MM.1S (cell line): Measurements from ENCODE around the gene PPP6R2.

Experiments used
- DNase-seq: peaks from one replicate; pipeline ENCODE4 v3.0.0-alpha.2; 2015
- H2AFZ ChIP-seq: fragments of 300-600 bp; sonication (generic); 2 replicates; pipeline ENCODE4 v1.6.0; 2016; ENCODE audit warnings: antibody characterized with exemption, low read length
- H3F3A ChIP-seq: fragments of 300-600 bp; sonication (generic); 2 replicates; pipeline ENCODE4 v1.6.1; 2016; ENCODE audit warnings: mild to moderate bottlenecking, antibody characterized with exemption, low read length, moderate library complexity, mixed read lengths; ENCODE audit not compliant: insufficient read depth
- H3K27ac ChIP-seq: fragments of 300-600 bp; sonication (generic); 2 replicates; pipeline ENCODE4 v1.5.1; 2016; ENCODE audit warnings: mild to moderate bottlenecking, low read length
- H3K27me3 ChIP-seq: fragments of 300-600 bp; sonication (generic); replicated peaks from 2 replicates; pipeline ENCODE4 v1.6.0; 2016; ENCODE audit warnings: low read length; ENCODE audit not compliant: insufficient read depth
- H3K36me3 ChIP-seq: fragments of 300-600 bp; sonication (generic); replicated peaks from 2 replicates; pipeline ENCODE4 v1.6.1; 2016; ENCODE audit warnings: mild to moderate bottlenecking, low read length, mixed read lengths; ENCODE audit not compliant: insufficient read depth
- H3K4me1 ChIP-seq: fragments of 300-600 bp; sonication (generic); 2 replicates; pipeline ENCODE4 v1.6.1; 2016; ENCODE audit warnings: low read length, mixed read lengths
- H3K4me2 ChIP-seq: fragments of 300-600 bp; sonication (generic); 2 replicates; pipeline ENCODE4 v1.6.0; 2016; ENCODE audit warnings: low read depth, low read length
- H3K4me3 ChIP-seq: fragments of 300-600 bp; sonication (generic); 2 replicates; pipeline ENCODE4 v1.5.1; 2016; ENCODE audit warnings: low read length, mixed read lengths
- H3K79me2 ChIP-seq: fragments of 300-600 bp; sonication (generic); 2 replicates; pipeline ENCODE4 v1.6.1; 2016; ENCODE audit warnings: mixed run types, low read length, mixed read lengths
- H3K9ac ChIP-seq: fragments of 300-600 bp; sonication (generic); 2 replicates; pipeline ENCODE4 v1.6.1; 2016; ENCODE audit warnings: low read length, mixed read lengths
- H3K9me2 ChIP-seq: fragments of 300-600 bp; sonication (generic); replicated peaks from 2 replicates; pipeline ENCODE4 v1.6.1; 2016; ENCODE audit warnings: mild to moderate bottlenecking, low read length, mixed read lengths; ENCODE audit not compliant: insufficient read depth
- H3K9me3 ChIP-seq: fragments of 300-600 bp; sonication (generic); replicated peaks from 2 replicates; pipeline ENCODE4 v1.6.1; 2016; ENCODE audit warnings: mild to moderate bottlenecking, low read length, mixed read lengths; ENCODE audit not compliant: insufficient read depth
- H4K20me1 ChIP-seq: fragments of 300-600 bp; sonication (generic); 2 replicates; pipeline ENCODE4 v1.6.1; 2016; ENCODE audit warnings: mild to moderate bottlenecking, low read length, moderate library complexity, mixed read lengths; ENCODE audit not compliant: insufficient read depth
- CTCF ChIP-seq: fragments of 300-600 bp; sonication (generic); IDR thresholded peaks from 2 replicates; pipeline ENCODE4 v1.5.1; 2016; ENCODE audit warnings: antibody characterized with exemption, low read length, mixed read lengths
- EZH2 ChIP-seq: fragments of 300-600 bp; sonication (generic); optimal IDR thresholded peaks from 2 replicates; pipeline ENCODE3; 2017; ENCODE audit warnings: low read depth, mild to moderate bottlenecking, antibody characterized with exemption, low read length, mixed read lengths
- EZH2phosphoT487 ChIP-seq: fragments of 300-600 bp; sonication (generic); IDR thresholded peaks from 2 replicates; pipeline ENCODE4 v1.6.1; 2018; ENCODE audit warnings: antibody characterized with exemption, low read length

The PPP6R2 gene

GRCh38 chr22:50456466-50457234 lies 113.5 kb downstream of the PPP6R2 start:
- H3K36me3 ChIP-seq, result no peaks in the 10 kb centered on the region
- TF ChIP-seq CTCF (peak; percentile 25), EZH2 (no peak)

GRCh38 chr22:50459016-50459415 lies 115.9 kb downstream of the PPP6R2 start:
- H3K9me3 ChIP-seq, result no peaks in the 10 kb centered on the region
- H3K27me3 ChIP-seq, result no peaks in the 10 kb centered on the region
- no peaks in the 10 kb centered on the region for H4K20me1 ChIP-seq
- no peak overlapping the region for H2AFZ ChIP-seq
- no peak overlapping the region for H3K27ac ChIP-seq
- TF ChIP-seq CTCF (no peak), EZH2phosphoT487 (no peak), EZH2 (no peak)
- no peak overlapping the region for H3K4me2 ChIP-seq
- H3K79me2 ChIP-seq, result no peaks in the 10 kb centered on the region
- H3K4me1 ChIP-seq, result no peaks in the 10 kb centered on the region
- H3K36me3 ChIP-seq, result no peaks in the 10 kb centered on the region; the same call in none of the 2 replicates
- H3K4me3 ChIP-seq, result no peak overlapping the region
- H3K9me2 ChIP-seq, result no peaks in the 10 kb centered on the region
- no peak for DNase-seq
- H3K9ac ChIP-seq, result no peak overlapping the region
- H3F3A ChIP-seq, result no peaks in the 10 kb centered on the region

More at GRCh38 chr22:50456466-50457234, 113.5 kb downstream of the PPP6R2 start:
- no peak overlapping the region for H3K4me3 ChIP-seq
- H3K9me2 ChIP-seq, result no peaks in the 10 kb centered on the region
- no peaks in the 10 kb centered on the region for H3F3A ChIP-seq
- DNase-seq, result no peak
- H3K27ac ChIP-seq, result no peak overlapping the region
- no peaks in the 10 kb centered on the region for H3K27me3 ChIP-seq
- no peaks in the 10 kb centered on the region for H3K9me3 ChIP-seq
- no peaks in the 10 kb centered on the region for H3K4me1 ChIP-seq
- no peak overlapping the region for H3K4me2 ChIP-seq
- H3K79me2 ChIP-seq, result no peaks in the 10 kb centered on the region
- H4K20me1 ChIP-seq, result no peaks in the 10 kb centered on the region
- H2AFZ ChIP-seq, result no peak overlapping the region
- no peak overlapping the region for H3K9ac ChIP-seq

GRCh38 chr22:50459496-50460140 lies 116.5 kb downstream of the PPP6R2 start:
- H3F3A ChIP-seq, result no peaks in the 10 kb centered on the region
- H3K4me1 ChIP-seq, result no peaks in the 10 kb centered on the region
- no peak for DNase-seq
- H3K9me2 ChIP-seq, result no peaks in the 10 kb centered on the region
- H4K20me1 ChIP-seq, result no peaks in the 10 kb centered on the region
- no peak overlapping the region for H3K9ac ChIP-seq
- H3K79me2 ChIP-seq, result no peaks in the 10 kb centered on the region
- no peak overlapping the region for H3K4me3 ChIP-seq
- no peaks in the 10 kb centered on the region; the same call in none of the 2 replicates for H3K36me3 ChIP-seq
- H3K9me3 ChIP-seq, result no peaks in the 10 kb centered on the region
- TF ChIP-seq EZH2phosphoT487 (no peak), CTCF (no peak), EZH2 (no peak)
- no peak overlapping the region for H2AFZ ChIP-seq
- no peak overlapping the region for H3K4me2 ChIP-seq
- no peaks in the 10 kb centered on the region for H3K27me3 ChIP-seq
- H3K27ac ChIP-seq, result no peak overlapping the region
